ENCODE measurements around the gene GSK3A. TPM values are rescaled to one million over a fixed set of nuclear protein-coding genes. Genes with fewer than 3 reads are reported as not detected.

GSK3A gene
- total and polyA plus RNA-seq, 2 experiments from 2014 or later = 17.7 to 40.7 TPM

- no peaks in the 10 kb centered on the region for H3K27me3 ChIP-seq (ENCODE audit: insufficient read depth)
- no peak overlapping the region for H3K27ac ChIP-seq (ENCODE audit: low read depth)
- peaks cover 21% of the 10 kb centered on the region for H3K27me3 Mint-ChIP-seq (ENCODE audit: insufficient read depth, low read depth, poor library complexity)
- H3K9me3 Mint-ChIP-seq = no peaks in the 10 kb centered on the region
- peak overlapping the region; percentile 98; the same call in 1 of the 2 replicates for H3K4me2 ChIP-seq
- no peaks in the 10 kb centered on the region for H3K9me2 ChIP-seq (ENCODE audit: insufficient read depth)
- H3K79me2 ChIP-seq (replicated peaks; ENCODE audit: insufficient read depth) = peaks cover 20% of the 10 kb centered on the region
- H2AFZ ChIP-seq = no peak overlapping the region
- H3K36me3 Mint-ChIP-seq (ENCODE audit: low read depth) = peaks cover 12% of the 10 kb centered on the region; the same call in 2 of the 3 replicates
- H3K4me3 ChIP-seq = peak overlapping the region; percentile 87
- peaks cover 4% of the 10 kb centered on the region; the same call in 1 of the 2 replicates for H3K36me3 ChIP-seq (ENCODE audit: insufficient read depth)
- ATAC-seq (peak; percentile 2; the same call in 1 of the 3 replicates), DNase-seq (ENCODE audit: low spot score) (no peak)
- peaks cover 27% of the 10 kb centered on the region for H3K4me1 ChIP-seq (ENCODE audit: insufficient read depth)
- TF ChIP-seq ETS1 (IDR thresholded peaks at IDR 0.05) (no peak), EZH2phosphoT487 (IDR thresholded peaks at IDR 0.05; ENCODE audit: unreplicated experiment) (no peak), JUNB (IDR thresholded peaks at IDR 0.05; ENCODE audit: unreplicated experiment) (no peak), CREB1 (CRISPR knock-in tag; IDR thresholded peaks at IDR 0.05; ENCODE audit: low read depth) (no peak), ZNF331 (CRISPR knock-in tag; IDR thresholded peaks at IDR 0.05; ENCODE audit: low read depth) (no peak), STAT1 (IDR thresholded peaks at IDR 0.05; ENCODE audit: unreplicated experiment) (no peak), EZH2 (IDR thresholded peaks at IDR 0.05; ENCODE audit: low read depth, unreplicated experiment) (no peak), CTCF (conservative IDR thresholded peaks at IDR 0.05; ENCODE audit: low read depth in 2 of 2) (no peak), NANOG (IDR thresholded peaks at IDR 0.05; ENCODE audit: borderline replicate concordance) (no peak), POLR2AphosphoS5 (IDR thresholded peaks at IDR 0.05; ENCODE audit: low read depth) (no peak), ZNF114 (CRISPR knock-in tag; IDR thresholded peaks at IDR 0.05) (no peak)
- TF ChIP-seq, protein P1, sequence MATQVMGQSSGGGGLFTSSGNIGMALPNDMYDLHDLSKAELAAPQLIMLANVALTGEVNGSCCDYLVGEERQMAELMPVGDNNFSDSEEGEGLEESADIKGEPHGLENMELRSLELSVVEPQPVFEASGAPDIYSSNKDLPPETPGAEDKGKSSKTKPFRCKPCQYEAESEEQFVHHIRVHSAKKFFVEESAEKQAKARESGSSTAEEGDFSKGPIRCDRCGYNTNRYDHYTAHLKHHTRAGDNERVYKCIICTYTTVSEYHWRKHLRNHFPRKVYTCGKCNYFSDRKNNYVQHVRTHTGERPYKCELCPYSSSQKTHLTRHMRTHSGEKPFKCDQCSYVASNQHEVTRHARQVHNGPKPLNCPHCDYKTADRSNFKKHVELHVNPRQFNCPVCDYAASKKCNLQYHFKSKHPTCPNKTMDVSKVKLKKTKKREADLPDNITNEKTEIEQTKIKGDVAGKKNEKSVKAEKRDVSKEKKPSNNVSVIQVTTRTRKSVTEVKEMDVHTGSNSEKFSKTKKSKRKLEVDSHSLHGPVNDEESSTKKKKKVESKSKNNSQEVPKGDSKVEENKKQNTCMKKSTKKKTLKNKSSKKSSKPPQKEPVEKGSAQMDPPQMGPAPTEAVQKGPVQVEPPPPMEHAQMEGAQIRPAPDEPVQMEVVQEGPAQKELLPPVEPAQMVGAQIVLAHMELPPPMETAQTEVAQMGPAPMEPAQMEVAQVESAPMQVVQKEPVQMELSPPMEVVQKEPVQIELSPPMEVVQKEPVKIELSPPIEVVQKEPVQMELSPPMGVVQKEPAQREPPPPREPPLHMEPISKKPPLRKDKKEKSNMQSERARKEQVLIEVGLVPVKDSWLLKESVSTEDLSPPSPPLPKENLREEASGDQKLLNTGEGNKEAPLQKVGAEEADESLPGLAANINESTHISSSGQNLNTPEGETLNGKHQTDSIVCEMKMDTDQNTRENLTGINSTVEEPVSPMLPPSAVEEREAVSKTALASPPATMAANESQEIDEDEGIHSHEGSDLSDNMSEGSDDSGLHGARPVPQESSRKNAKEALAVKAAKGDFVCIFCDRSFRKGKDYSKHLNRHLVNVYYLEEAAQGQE (IDR thresholded peaks at IDR 0.05; ENCODE audit: unreplicated experiment) = no peak
- H3K4me3 Mint-ChIP-seq = peak overlapping the region; percentile 86
- peaks cover 27% of the 10 kb centered on the region for H3K4me1 Mint-ChIP-seq
- H3K27ac Mint-ChIP-seq = no peak overlapping the region
- peaks cover 4% of the 10 kb centered on the region; the same call in 1 of the 2 replicates for H4K20me1 ChIP-seq (replicated peaks; ENCODE audit: insufficient read depth)
- H3F3A ChIP-seq (replicated peaks; ENCODE audit: low read depth) = peaks cover 19% of the 10 kb centered on the region
These were observed 43.1 kb upstream of the GSK3A start for GRCh38 chr19:42285541-42285941.
